Left lung (tissue), 10 donors: ENCODE data around the gene ZNF512. TPM values are rescaled to one million over a fixed set of nuclear protein-coding genes. Genes with fewer than 3 reads are reported as not detected.

Experiments
- ATAC-seq: fragments of 200-7000 bp; cut with Tn5 transposase; one replicate; pipeline ENCODE4 v1.9.1; 2020; ENCODE audit warnings: moderate library complexity
- DNase-seq, 4 donors: peaks; one replicate each; pipeline ENCODE4 v3.0.0-alpha.2; 2013 to 2020
- H3K27ac ChIP-seq, 2 donors: fragments of 200-600 bp; sonication (generic) in 1 of 2; one replicate each; pipeline versions ENCODE4 v1.5.0 to v1.8.0; 2020 to 2021
- H3K27me3 ChIP-seq, 2 donors: fragments of 200-600 bp; sonication (generic) in 1 of 2; one replicate each; pipeline versions ENCODE4 v1.5.0 to v1.8.0; 2020 to 2021
- H3K36me3 ChIP-seq, 2 donors: fragments of 200-600 bp; sonication (generic) in 1 of 2; one replicate each; pipeline versions ENCODE4 v1.5.0 to v1.8.0; 2020 to 2021
- H3K4me1 ChIP-seq, 2 donors: fragments of 200-600 bp; one replicate each; pipeline ENCODE4 v1.8.0; 2021
- H3K4me3 ChIP-seq, 2 donors: fragments of 200-600 bp; sonication (generic) in 1 of 2; one replicate each; pipeline versions ENCODE4 v1.5.0 to v1.8.0; 2020 to 2021; ENCODE audit warnings: mild to moderate bottlenecking in 1 of 2
- H3K9me3 ChIP-seq, 2 donors: fragments of 200-600 bp; sonication (generic) in 1 of 2; one replicate each; pipeline versions ENCODE4 v1.5.0 to v1.8.0; 2020 to 2021
- CTCF ChIP-seq, 2 donors: fragments of 200-600 bp; sonication (generic) in 1 of 2; IDR thresholded peaks; one replicate each; pipeline versions ENCODE4 v1.5.0 to v1.8.0; 2021; ENCODE audit warnings: antibody characterized with exemption in 2 of 2
- intact Hi-C, 2 donors: fragments of 100-400 bp; cut with DNase I; formaldehyde crosslinking; loops; one replicate each; pipeline versions ENCODE4 v1.11.2 to v1.14.2; 2022
- polyA plus RNA-seq, 6 donors: library from polyadenylated mRNA; unstranded; fragments of 120-200 nt; gene quantifications; one replicate each; pipeline ENCODE4 v1.2.1, GENCODE V29; 2013; ENCODE audit not compliant: insufficient read length in 6 of 6
- total RNA-seq, 2 donors: library from RNA; stranded (reverse); fragmentation: NEBNext Ultra II Directional; extraction: Animal tissue kit (Norgen Biotek cat#: 25700); gene quantifications; one replicate each; pipeline ENCODE4 v1.2.1, GENCODE V29; 2021
- donor health status: DM: no; HTN: yes; CAD: no.
- donor health status: DM: no; HTN: no; CAD: no.

The ZNF512 gene
- total and polyA plus RNA-seq, 8 donors, result 29.3 to 93.5 (median 80.3) TPM

GRCh38 chr2:27571681-27572080 lies 11.2 kb upstream of the ZNF512 start:
- no peak overlapping the region for H3K27ac ChIP-seq
- no peak overlapping the region for H3K4me3 ChIP-seq
- no peak for DNase-seq
- no peaks in the 10 kb centered on the region for H3K36me3 ChIP-seq
- peaks cover 0 to 41% of the 10 kb centered on the region in 2 donors for H3K9me3 ChIP-seq
- H3K4me1 ChIP-seq, result no peaks in the 10 kb centered on the region
- no peak for TF ChIP-seq CTCF (IDR thresholded peaks at IDR 0.05)
- ATAC-seq, result no peak
- intact Hi-C loops, result no loop called here
- H3K27me3 ChIP-seq, result peaks cover 0 to 6% of the 10 kb centered on the region in 2 donors

- Histone ChIP-seq H3K4me1 (no peaks in the 10 kb centered on the region), H3K9me3 (peaks cover 0 to 49% of the 10 kb centered on the region in 2 donors), H3K27ac (no peak overlapping the region), H3K36me3 (no peaks in the 10 kb centered on the region), H3K4me3 (no peak overlapping the region), H3K27me3 (peaks cover 0 to 6% of the 10 kb centered on the region in 2 donors)
- ATAC-seq (no peak), DNase-seq (no peak)
- no peak for TF ChIP-seq CTCF (IDR thresholded peaks at IDR 0.05)
- intact Hi-C loops, result no loop called here
Measured at GRCh38 chr2:27572439-27572838, 10.4 kb upstream of the ZNF512 start.

GRCh38 chr2:27572998-27573429 lies 9.8 kb upstream of the ZNF512 start:
- Histone ChIP-seq H3K4me3 (no peak overlapping the region), H3K27ac (no peak overlapping the region), H3K36me3 (no peaks in the 10 kb centered on the region), H3K4me1 (no peaks in the 10 kb centered on the region), H3K9me3 (peaks cover 0 to 55% of the 10 kb centered on the region in 2 donors), H3K27me3 (peaks cover 0 to 5% of the 10 kb centered on the region in 2 donors)
- no peak for TF ChIP-seq CTCF (IDR thresholded peaks at IDR 0.05)
- ATAC-seq (no peak), DNase-seq (no peak)
- intact Hi-C loops, result no loop called here

- peak in 1 of 4 donors; percentile 78 for DNase-seq
- ATAC-seq, result no peak
- H3K27me3 ChIP-seq, result peaks cover 0 to under 1% of the 10 kb centered on the region in 2 donors
Measured at GRCh38 chr2:27573452-27573851, 9.4 kb upstream of the ZNF512 start.

More at GRCh38 chr2:27573452-27573851, 9.4 kb upstream of the ZNF512 start:
- Histone ChIP-seq H3K4me3 (no peak overlapping the region), H3K27ac (no peak overlapping the region), H3K36me3 (no peaks in the 10 kb centered on the region), H3K9me3 (peaks cover 0 to 59% of the 10 kb centered on the region in 2 donors), H3K4me1 (no peaks in the 10 kb centered on the region)
- intact Hi-C loops, result no loop called here
- TF ChIP-seq CTCF (IDR thresholded peaks at IDR 0.05), result no peak
